ENCODE data around the gene ALKAL2.

The ALKAL2 gene

DNA sequence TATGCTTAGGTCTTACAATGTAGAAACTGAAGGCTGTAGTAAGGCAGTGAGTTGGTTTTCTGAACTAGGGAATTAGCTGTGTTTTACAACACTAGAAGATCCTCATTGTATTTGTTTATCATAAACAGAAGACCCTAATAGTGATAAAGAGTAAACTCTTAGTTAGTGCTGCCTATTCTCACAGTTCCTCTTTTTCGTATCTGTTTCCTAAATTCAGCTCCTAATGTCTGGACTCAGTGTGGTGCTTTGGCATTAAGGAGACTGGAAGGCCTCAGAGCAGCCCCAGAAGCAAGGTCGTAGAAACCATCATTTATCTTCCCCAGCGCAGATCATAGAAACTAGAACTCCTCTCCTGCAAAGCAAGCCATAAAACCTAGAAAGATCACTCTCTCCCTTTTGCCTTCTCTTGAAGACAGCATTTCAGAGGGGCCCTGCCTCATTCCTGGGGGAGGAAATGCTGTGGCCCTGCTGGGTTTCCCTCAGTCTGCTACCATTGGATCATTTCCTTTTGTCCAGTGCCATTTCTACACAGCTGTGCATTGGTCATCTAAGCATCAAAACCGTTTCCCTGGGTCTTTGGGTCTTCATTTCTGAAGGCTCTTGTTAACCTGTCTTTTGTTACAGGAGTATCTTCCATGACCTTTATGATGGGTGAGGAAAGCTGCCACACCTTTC is 18.4 kb downstream of the ALKAL2 start:
- DNase-seq: peak; percentile 33

DNA sequence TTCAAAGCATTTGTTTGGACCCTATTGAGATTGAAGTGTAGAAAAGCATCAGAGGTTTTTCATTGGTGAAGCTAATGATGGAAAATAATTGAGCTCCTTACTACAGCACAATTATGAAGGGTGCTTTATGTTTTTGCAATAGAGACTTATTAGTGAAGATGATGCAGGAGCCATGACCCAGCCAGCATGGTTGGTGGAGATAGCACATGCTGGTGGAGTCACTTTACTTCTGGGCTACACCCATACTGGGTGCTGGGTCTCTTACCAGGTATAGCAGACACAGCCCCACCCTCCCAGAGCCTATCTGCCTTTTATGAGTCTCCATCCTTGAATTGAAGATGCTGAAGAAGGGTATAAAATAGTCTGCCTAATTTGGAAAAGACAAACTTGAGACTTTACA is 19.6 kb downstream of the ALKAL2 start:
- DNase-seq: peak; percentile 39

DNA sequence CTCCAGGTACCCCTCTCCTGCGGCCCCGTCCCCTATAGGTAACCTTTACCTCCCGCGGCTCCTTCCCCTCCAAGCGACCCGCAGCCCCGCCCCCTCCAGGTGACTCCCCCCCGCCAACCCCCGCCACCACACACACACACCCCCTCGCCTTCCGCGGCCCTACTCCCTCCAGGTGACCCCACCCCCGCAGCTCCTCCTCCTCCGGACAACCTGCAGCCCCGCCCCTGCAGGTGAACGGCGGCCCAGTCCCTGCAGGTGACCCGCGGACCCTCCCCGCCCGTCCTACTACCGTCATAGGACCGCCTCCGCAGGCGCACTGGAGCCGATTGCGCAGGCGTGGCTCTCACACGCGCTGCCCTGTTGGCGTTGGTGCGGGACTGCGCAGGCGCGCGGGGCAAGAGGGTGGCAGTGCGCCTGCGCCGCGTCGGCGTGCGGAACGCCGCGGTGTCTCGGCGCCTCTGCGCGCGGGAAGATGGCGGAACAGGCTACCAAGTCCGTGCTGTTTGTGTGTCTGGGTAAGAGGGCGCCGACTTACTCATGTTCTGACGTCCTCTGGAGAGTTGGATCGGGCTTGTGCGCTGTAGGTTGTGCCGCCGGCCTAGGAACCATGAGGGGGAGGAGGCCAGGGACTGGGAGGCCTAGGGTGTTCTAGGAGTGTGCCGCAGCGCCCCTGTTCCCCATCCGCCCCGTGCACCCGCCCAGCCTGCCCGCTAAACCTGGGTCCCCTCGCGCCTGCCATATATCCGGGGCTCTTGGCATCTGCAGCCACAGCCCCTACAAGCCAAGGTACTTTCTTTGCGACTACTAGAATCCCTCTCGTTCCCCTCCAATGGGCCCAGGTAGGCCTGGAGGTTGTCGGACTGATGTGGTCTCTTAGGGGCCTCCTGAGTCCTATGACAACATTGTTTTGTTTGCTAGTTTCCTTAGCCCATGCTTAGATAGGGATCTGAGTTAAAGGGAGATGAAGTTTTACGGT is 23.1 kb downstream of the ALKAL2 start, which contains the start of gene ACP1:
TSS of gene ACP1 (plus strand) at position 455 of the 976 bp plus-strand sequence. CDS start at position 473, 18 bp downstream.
- peak; percentile 97 for DNase-seq

DNA sequence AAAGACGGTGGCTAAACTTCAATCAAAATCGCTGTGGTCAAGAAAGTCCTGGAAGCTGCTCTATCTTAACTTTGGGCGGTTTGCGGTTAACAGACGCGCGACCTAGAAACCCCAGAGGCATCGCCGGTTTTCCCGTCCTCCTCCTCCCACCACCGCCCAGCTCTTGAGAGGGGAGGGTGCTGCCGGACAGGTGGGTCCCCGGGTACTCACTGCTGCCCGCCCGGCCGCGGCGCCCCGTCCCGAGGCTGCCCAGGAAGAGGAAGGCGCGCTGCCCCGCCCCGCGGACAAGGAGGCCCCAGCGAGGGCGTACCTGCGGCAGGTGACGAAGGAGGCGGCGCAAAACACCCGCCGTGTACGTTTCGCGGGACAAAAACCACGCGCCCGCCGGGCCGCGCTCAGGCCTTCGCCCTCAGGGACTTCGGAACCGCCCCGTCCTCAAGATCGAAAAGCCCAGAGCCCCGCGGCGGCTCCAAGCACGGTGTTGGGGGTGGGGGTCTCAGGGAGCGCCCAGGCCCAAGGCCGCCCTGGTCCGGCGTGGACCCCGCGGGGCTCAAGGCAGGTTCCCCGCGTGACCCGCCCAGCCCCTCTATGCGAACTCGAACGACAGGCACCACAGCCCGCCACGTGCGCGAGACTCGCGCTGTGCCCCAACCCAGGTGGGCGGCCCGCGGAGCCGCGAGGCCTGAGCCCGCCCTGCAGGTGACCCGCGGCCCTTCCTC is 24.0 kb downstream of the ALKAL2 start, which contains the start of gene SH3YL1:
TSS of gene SH3YL1 (minus strand) at position 259 of the 719 bp plus-strand sequence. CDS start at position 211, 48 bp downstream.
- peak; percentile 57 for DNase-seq

DNA sequence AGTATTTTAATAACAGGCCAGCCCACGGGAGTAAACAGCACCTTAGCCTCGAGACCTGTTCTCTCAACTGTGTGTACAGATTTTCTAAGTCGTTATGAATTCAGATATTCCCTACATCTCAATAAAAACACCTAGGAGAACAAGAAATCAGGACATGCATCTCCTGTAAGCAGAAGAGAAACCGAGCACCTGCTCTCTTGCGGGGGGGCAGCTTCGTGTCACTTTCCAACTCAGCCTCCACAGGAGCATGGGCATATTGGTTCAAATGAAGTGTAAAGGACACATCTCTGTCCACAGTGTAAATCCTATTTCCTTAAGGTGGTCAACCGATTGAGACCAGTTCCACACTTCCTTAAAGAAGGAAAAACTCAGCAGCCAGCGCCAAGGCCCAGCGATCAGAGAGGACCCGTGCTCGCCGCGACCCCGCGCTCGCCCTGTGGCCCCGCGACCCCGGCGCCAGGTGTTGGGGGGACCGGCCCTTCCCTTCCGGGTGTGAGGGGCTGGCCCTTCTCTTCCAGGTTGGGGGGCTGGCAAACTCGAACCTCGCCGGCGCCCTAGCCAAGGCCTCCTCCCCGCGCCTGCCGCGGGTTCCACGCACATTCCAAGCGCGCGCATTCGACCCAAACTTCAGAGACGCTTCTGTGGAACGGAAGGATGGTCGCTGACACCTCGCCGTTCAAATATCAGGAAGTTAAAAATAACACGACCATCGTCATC is 24.7 kb downstream of the ALKAL2 start:
- DNase-seq: no peak

DNA sequence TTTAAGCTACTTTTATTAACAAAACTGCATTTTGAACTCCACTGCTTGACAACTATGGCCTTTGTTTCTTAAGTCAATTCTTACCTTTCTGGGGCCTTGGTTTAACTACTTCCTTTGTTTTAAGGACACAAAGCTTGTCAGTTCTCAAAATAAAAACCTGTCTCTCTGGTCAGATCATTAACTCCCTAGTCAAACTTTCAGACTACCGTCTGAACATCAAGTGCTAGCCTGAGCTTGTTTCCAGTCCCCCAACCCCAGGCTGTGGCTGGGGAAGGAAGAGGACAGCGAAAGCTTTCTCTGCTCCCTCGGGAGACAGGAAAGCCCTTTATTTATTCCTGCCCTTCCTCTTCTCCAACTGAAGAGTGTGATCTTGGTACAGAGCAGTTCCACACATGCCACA is 25.8 kb downstream of the ALKAL2 start:
- no peak for DNase-seq

DNA sequence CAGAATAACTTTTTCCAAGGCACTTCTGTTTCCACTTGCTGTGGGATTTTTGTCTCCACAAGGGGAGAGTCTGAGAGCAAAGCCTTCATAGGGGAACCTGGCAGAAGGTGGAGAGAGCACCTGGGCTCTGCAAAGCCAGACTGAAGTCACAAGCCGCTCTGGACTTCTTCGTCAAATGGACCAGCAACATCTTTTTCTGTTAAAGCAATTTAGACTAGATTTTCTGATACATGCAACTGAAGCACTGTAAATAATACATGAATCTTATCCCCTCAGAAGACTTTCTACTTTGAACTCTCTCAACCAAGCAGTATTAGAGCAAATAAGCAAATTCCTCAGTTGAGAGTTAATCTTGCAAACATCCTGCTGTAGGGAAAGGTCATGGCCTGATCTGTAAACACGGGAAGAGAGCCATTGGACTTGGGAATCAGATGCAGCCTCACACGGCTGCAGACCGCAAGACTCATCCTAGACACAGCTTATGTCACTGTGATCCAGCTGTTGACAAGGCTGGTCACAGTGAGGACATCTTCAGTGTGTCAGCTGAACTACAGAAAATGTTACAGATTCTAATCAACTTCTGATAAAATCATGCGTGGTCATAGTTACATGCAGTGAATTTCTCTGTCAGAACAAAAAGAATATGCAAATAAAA is 27.3 kb downstream of the ALKAL2 start:
- peak; percentile 53 for DNase-seq

DNA sequence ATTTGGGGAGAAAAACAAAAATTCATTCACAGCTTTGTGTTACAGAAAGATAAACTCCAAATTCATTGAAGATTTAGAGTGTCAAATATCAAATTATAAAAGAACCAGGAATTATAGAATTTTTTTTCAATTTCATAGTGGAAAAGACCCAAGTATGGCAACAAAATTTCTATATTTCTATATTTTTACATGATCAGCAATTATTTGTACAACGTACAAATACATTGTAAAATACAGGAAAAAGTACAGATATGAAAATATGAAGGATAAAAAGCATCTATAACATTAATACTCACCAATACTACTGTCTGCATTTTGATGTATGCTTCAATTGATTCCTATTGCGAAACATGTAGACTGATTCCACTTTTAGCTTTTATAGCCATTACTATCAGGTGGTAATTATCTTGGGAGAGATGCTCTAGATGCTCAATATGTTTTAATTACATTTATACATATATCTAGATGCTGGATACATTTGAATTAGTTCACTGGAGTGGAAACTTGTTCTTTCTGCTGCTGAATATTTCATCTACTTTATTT is 28.0 kb downstream of the ALKAL2 start:
- DNase-seq: no peak

DNA sequence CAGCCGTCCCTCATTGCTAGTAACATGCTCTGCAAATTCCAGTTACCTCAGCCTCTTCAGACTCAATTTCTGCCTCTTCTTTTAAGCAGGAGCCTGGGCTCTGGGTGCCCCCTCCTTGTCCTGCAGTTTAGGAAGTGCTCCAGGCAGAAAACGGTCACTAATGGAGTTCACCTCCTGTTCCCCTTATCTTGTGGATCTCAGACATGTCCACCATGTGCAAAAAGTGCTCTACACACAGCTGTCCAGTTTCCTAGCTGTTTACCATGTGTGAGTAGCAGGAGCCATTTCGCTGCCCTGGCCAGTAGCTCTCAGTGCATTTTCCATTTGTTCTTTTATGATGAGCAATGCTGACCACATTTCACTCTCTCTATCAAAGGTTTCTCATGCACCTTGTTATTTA is 29.0 kb downstream of the ALKAL2 start:
- DNase-seq: no peak

DNA sequence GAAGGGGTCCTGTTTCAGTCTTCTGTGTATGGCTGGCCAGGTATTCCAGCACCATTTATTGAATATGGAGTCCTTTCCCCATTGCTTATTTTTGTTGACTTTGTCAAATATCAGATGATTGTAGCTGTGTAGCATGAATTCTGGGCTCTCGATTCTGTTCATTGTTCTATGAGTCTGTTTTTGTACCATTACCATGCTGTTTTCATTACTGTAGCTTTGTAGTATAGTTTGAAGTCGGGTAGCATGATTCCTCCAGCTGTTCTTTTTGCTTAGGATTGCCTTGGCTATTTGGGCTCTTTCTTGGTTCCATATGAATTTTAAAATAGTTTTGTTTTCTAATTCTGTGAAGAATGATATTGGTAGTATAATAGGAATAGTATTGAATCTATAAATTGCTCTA is 30.0 kb downstream of the ALKAL2 start:
- no peak for DNase-seq

DNA sequence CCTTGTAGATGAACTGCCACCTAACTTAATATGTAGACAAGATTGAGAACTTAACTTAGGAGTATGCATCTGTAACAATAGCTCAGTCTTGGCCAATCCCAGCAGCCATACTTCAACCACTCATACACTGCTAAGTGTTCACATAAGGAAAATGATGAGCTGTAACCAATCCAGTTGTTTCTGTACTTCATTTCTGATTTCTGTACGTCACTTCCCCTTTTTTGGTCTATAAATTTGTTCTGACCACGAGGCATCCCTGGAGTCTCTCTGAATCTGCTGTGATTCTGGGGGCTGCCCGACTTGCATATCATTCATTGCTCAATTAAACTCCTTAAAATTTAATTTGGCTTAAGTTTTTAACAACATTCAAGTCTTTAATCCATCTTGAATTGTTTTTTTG is 30.5 kb downstream of the ALKAL2 start:
- DNase-seq: peak; percentile 10

DNA sequence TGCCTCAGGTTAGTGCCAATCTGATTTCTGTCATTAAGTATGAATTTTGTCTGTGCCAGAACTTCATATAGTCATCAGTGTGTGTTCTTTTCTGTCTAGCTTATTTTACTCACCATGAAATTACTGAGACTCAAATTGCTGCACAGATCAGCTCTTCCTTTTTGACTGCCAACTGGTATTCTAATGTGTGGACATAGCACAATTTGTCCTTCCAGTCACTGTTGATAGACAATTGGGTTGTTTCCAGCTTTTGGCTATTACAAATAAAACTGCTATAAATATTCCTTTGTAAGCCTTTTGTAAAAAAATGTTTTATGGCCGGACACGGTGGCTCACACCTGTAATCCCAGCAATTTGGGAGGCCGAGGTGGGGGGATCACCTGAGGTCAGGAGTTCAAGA is 31.8 kb downstream of the ALKAL2 start:
- DNase-seq: no peak

DNA sequence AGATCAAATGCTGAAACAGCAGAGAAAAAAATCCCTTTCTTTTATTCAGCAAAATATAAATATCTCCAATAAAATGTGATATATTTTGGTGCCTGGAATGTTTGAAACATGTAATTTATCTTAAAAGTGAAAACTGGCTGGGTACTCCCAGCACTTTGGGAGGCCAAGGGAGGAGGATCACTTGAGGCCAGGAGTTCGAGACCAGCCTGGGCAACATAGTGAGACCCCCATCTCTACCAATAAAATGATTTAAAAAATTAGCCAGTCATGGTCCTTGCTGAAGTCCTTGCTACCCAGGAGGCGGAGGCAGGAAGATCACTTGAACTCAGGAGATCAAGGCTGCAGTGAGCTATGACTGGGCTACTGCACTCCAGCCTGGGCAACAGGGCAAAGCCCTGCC is 32.7 kb downstream of the ALKAL2 start:
- DNase-seq: no peak

DNA sequence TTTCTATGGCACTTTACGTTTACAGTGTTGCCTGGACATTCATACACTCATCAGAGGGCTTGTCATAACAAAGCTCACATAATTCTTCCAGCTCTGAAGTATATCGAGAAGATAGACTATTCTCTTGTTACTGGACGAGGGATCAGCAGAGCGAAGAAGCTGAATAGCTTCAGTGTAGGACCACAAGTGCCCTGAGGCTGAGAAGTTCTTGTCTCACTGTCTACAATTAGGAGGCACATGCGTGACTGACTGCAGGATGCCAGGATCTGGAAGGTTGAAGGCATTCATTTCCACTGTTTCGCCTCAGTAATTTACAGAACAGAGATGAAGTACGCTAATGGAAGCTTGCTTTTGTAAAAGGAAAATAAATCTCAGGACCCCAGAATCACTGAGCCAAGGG is 33.6 kb downstream of the ALKAL2 start:
- no peak for DNase-seq

DNA sequence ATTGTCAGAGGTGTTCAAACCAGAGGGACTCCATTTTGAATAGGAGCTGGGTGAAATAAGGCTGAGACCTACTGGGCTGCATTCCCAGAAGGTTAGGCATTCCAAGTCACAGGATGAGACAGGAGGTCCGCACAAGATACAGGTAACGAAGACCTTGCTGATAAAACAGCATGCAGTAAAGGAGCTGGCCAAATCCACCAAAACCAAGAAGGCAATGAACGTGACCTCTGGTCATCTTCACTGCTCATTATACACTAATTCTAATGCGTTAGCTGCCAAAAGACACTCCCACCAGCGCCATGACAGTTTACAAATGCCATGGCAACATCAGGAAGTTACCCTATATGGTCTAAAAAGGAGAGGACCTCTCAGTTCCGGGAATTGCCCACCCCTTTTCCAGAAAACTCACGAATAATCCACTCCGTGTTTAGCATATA is 34.7 kb downstream of the ALKAL2 start:
- DNase-seq: no peak

DNA sequence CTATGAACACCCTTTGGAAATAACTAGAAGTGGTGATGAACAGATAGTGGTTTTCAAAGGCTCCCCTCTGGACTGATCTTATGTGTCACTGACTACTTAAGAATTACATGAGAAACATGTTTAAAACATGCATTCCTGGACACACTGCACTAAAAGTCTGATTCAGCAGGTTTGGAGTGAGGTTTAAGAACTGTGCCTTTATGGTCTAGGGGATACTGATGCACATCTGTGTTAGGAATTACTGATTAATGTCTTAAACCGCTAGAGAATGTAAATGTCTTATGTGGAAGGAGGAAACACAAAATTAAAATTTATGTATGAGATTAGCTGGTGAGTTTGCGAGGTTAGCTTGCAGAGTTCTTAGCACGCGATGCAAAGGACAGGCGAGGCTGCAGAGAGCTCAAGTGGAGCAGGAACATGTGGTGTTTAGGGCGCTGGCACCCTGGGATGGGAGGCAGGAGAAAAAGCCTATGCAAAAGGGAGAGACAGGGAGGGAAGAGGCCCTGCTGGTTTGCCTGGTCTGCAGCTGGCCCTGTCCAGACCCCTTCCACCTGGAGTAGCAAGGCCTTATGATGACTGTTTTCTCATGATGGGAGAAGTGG is 35.8 kb downstream of the ALKAL2 start:
- no peak for DNase-seq

DNA sequence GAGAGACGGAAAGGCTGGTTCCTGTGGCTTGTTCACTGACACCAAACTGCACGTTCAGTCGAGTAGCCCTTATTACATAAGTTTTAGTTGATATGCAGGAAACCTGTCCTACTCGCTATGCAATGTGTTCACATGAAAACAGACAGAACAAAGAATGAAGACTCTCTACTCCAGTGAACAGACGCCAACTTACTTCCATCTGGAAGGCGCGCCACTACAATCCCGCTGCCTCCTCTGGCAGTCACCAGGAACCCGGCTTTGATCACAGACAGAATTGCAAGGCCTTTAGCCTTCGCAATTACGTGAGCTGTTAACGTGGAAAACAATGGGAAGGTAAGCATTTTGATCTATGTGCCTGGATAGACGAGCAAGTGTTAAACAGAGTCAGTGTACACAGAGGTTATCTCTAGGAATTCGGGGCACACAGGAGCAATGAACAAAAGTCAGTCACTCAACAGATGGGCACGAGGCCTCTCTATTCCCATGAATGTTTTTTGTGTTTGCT is 38.3 kb downstream of the ALKAL2 start:
- no peak for DNase-seq

DNA sequence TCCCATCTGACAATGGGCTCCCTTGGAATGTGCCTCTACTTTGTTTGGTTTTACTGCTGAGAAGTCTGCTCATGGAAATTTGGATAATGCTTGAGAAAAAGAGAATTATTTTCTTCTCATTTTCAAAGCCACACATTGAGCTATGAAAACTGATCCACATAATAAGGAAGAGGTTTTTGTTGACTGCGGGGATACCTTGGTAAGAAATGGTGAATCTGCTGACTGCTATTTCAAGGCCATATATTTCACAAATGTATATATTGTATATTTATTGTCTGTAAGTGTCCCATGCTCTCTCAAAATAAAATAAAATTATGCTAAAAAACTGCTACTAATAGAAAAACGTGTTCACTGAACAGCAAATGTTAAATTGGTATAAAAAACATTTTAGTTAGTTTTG is 39.2 kb downstream of the ALKAL2 start:
- DNase-seq: no peak

DNA sequence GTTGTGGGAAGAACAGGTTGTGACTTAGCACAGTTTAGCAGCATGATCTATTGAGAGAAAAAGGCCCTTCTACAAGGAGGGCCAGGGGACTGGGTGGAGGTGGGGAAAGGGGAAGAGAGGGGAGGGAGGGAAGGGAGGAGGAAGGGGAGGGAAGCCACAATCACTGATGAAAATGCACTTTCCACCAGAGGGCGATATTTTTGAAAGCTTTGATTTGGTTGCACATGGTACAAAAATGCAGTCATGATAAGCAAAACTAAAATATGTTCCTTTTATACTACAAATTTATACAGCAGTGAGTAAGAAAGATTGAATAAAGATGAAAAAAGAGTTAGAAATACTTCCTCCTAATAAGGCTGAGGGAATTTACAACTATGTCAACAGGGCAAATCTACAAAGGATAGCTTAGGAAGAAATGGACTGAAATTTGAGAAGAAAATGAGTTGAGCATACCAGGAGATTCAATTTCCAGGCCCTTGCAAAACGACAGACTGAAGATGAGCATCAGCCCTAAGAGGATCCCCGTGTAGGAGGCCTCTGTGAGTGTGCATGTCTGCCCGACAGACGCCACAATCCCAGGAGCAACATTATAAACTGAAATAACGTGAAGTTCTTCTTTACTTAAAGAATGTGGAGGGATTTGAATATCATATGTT is 41.3 kb downstream of the ALKAL2 start:
- peak; percentile 81 for DNase-seq

DNA sequence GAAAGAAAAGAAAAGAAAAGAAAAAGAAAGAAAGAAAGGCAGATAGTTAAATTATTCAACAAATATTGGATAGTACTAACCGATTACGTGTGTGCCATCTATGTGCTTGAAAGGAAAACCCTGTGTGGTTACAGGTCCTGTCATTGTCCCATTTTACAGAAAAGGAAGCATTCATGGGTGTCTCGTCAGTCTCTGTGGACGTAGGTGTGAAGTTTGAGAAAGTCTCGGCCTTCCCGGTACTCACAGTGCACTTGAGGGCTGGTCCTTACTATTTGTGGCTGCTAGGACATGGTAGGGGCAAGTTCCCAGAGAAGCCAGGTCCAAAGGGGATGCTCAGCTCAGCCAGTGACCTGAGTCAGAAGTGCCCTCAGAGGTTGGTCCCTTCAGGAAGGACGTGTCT is 43.3 kb downstream of the ALKAL2 start:
- DNase-seq: no peak
